ENCODE results near the gene GABRA4.

Gene GABRA4

GRCh38 chr4:46924789-46925529, 68.4 kb downstream of the GABRA4 start:
- no peak for DNase-seq

DNA sequence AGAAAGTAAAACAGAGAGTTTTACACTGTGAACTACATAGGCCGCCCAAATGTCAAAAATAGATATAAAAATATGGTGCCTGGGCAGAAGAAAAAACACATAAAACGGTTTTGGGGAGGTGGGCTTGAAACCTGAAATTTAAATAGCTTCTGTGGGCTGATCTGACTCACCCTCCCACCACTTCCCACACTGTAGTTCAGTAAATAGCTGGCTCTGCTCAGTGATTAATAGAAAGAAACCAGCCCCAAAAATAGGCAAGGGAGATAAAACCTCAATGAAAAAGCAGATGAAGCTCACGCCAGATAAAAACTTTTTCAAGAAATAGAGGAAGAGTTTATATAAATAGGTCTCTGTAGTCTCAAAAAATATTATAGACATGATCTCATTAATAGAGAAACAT, 71.2 kb downstream of the GABRA4 start:
- DNase-seq: no peak

GRCh38 chr4:46909078-46909477, 84.3 kb downstream of the GABRA4 start, which contains the start of gene COX7B2:
TSS of gene COX7B2 (minus strand) at chr4:46909245. CDS start at chr4:46735192, 174,053 bp downstream.
- DNase-seq: no peak

- no peak for DNase-seq
Measured at GRCh38 chr4:46908148-46908547, 85.2 kb downstream of the GABRA4 start.

DNA sequence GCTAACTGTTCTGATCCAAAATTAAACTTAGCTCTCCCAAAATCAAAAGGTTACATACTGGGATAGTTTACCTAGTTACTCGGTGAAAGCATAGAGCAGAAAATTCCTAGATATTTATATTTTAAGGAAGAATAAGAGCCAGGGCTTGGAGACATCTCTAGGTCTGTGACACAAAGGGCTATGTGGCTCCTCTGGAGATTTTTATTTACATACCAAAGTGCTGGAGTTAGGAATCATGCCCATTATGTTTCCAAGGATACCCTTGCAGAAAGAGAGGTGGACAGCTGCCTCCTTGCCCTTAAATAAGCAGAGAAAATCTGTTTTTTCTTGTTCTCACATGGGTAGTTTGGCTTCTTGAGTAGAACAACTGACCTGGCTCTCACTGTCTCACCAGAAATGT, 93.3 kb downstream of the GABRA4 start:
- DNase-seq: no peak

DNA sequence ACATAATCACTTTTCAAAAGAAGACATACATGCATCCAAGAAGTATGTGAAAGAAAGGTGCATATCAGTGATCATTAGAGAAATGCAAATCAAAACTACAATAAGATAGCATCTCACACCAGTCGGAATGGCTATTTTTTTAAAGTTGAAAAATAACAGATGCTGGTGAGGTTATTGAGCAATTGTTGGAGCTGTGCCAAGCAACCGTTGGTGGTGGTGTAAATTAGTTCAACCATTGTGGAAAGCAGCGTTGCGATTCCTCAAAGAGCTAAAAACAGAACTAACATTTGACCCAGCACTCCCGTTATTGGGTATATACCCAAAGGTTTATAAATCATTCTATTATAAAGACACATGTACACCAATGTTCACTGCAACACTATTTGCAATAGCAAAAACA, 98.6 kb downstream of the GABRA4 start:
- no peak for DNase-seq

- no peak for DNase-seq
Measured at GRCh38 chr4:46890056-46890455, 103.3 kb downstream of the GABRA4 start.

- DNase-seq: no peak
Measured at GRCh38 chr4:46889410-46889809, 104.0 kb downstream of the GABRA4 start.

GRCh38 chr4:46886711-46887110, 106.7 kb downstream of the GABRA4 start:
- DNase-seq: no peak

DNA sequence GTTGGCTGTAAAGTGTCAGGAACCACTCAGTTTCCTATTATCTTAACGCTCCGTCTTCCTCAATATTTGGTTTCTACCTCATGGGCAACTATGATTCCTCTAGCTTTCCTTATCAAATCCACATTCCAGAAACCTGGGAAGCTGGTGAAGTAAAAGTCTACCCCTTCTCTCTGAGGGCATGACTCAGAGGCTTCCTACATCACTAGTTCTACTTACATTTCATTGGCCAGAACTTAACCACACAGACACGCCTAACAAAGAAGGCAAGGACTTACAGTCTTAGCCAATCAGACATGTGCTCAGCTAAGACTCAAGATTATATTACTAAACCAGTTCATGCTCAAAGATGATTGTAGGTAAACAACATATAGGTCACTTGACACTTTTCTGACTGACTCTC, 114.7 kb downstream of the GABRA4 start:
- DNase-seq: no peak

GRCh38 chr4:46874811-46875210, 118.6 kb downstream of the GABRA4 start:
- DNase-seq: no peak

DNA sequence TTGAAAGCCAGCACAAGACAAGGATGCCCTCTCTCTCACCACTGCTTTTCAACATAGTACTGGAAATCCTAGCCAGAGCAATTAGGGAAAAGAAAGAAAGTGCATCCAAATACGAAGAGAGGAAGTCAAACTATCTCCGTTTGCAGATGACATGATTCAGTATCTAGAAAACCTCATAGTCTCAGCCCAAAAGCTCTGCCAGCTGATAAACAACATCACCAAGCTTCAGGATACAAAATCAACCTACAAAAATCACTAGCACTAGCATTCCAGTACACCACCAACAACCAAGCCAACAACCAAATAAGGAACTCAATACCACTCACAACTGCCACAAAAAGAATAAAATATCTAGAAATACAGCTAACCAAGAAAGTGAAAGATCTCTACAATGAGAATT, 123.0 kb downstream of the GABRA4 start:
- no peak for DNase-seq
